GM23338 (cell line): ENCODE measurements around the gene AGXT2. TPM values are rescaled to one million over a fixed set of nuclear protein-coding genes. Genes with fewer than 3 reads are reported as not detected.

ENCODE experiments used
- ATAC-seq: fragments of 200-7000 bp; cut with Tn5 transposase; 3 replicates; pipeline ENCODE4 v1.9.1; 2020
- DNase-seq: peaks from one replicate; pipeline ENCODE4 v3.0.0-alpha.2; 2015; ENCODE audit warnings: low spot score
- H2AFZ ChIP-seq: fragments of 200-600 bp; sonication (generic); 2 replicates; pipeline ENCODE4 v1.8.0; 2016; ENCODE audit warnings: antibody characterized with exemption, mild to moderate bottlenecking, moderate library complexity
- H3F3A ChIP-seq: fragments of 200-600 bp; sonication (generic); replicated peaks from 2 replicates; pipeline ENCODE4 v1.8.0; 2017; ENCODE audit warnings: antibody characterized with exemption, mixed run types, low read depth
- H3K27ac ChIP-seq: fragments of 200-600 bp; sonication (generic); 2 replicates; pipeline ENCODE4 v1.6.1; 2016; ENCODE audit warnings: low read depth
- H3K27me3 ChIP-seq: fragments of 200-600 bp; sonication (generic); 2 replicates; pipeline ENCODE4 v1.8.0; 2016; ENCODE audit warnings: mild to moderate bottlenecking, mixed run types, moderate library complexity; ENCODE audit not compliant: insufficient read depth
- H3K36me3 ChIP-seq: fragments of 200-600 bp; sonication (generic); 2 replicates; pipeline ENCODE4 v1.8.0; 2016; ENCODE audit warnings: mild to moderate bottlenecking; ENCODE audit not compliant: insufficient read depth
- H3K4me1 ChIP-seq: fragments of 200-600 bp; sonication (generic); 2 replicates; pipeline ENCODE4 v1.8.0; 2016; ENCODE audit warnings: mild to moderate bottlenecking, moderate library complexity; ENCODE audit not compliant: insufficient read depth
- H3K4me2 ChIP-seq: fragments of 200-600 bp; sonication (generic); 2 replicates; pipeline ENCODE4 v1.7.1; 2017; ENCODE audit warnings: mixed run types
- H3K4me3 ChIP-seq: fragments of 200-600 bp; sonication (generic); 2 replicates; pipeline ENCODE4 v1.6.1; 2016; ENCODE audit warnings: mixed run types
- H3K79me2 ChIP-seq: fragments of 200-600 bp; sonication (generic); replicated peaks from 2 replicates; pipeline ENCODE4 v1.8.0; 2017; ENCODE audit warnings: mild to moderate bottlenecking; ENCODE audit not compliant: insufficient read depth
- H3K9me2 ChIP-seq: fragments of 200-600 bp; sonication (generic); 2 replicates; pipeline ENCODE4 v1.8.0; 2017; ENCODE audit not compliant: insufficient read depth
- H4K20me1 ChIP-seq: fragments of 200-600 bp; sonication (generic); replicated peaks from 2 replicates; pipeline ENCODE4 v1.8.0; 2017; ENCODE audit warnings: mild to moderate bottlenecking; ENCODE audit not compliant: insufficient read depth
- H3K27ac Mint-ChIP-seq: 2 replicates; pipeline ENCODE4 v1.8.0; 2020; ENCODE audit warnings: inconsistent platforms, mild to moderate bottlenecking, moderate library complexity, mixed read lengths
- H3K27me3 Mint-ChIP-seq: 3 replicates; pipeline ENCODE4 v1.8.0; 2022; ENCODE audit warnings: low read depth, mild to moderate bottlenecking, moderate library complexity, mixed read lengths, inconsistent platforms; ENCODE audit not compliant: insufficient read depth, poor library complexity
- H3K36me3 Mint-ChIP-seq: 3 replicates; pipeline ENCODE4 v1.8.0; 2021; ENCODE audit warnings: low read depth, mild to moderate bottlenecking, inconsistent platforms, moderate library complexity, mixed read lengths
- H3K4me1 Mint-ChIP-seq: 3 replicates; pipeline ENCODE4 v1.8.0; 2020; ENCODE audit warnings: mild to moderate bottlenecking, inconsistent platforms, mixed read lengths
- H3K4me3 Mint-ChIP-seq: 3 replicates; pipeline ENCODE4 v1.8.0; 2021; ENCODE audit warnings: moderate library complexity, mild to moderate bottlenecking, inconsistent platforms, mixed read lengths
- H3K9me3 Mint-ChIP-seq: 3 replicates; pipeline ENCODE4 v1.8.0; 2020; ENCODE audit warnings: moderate library complexity, mild to moderate bottlenecking, inconsistent platforms, mixed read lengths
- CREB1 ChIP-seq: fragments of 250-450 bp; sonication (Bioruptor Pico); IDR thresholded peaks from 2 replicates; pipeline ENCODE4 v1.5.0; 2020; ENCODE audit warnings: low read depth, mild to moderate bottlenecking, moderate library complexity
- CTCF ChIP-seq, 2 experiments: fragments of 200-600 bp in 1 of 2; sonication (generic) in 1 of 2; conservative IDR thresholded peaks; 2 replicates each; pipeline versions ENCODE4 v1.5.1 to v1.6.1; 2016 to 2017; ENCODE audit warnings: antibody characterized with exemption in 2 of 2, low read depth in 2 of 2, mild to moderate bottlenecking in 2 of 2, moderate library complexity in 1 of 2
- EZH2phosphoT487 ChIP-seq: fragments of 200-600 bp; sonication (generic); IDR thresholded peaks from one replicate; pipeline ENCODE4 v1.8.1; 2018; ENCODE audit warnings: antibody characterized with exemption; ENCODE audit not compliant: unreplicated experiment
- JUNB ChIP-seq: IDR thresholded peaks from one replicate; pipeline ENCODE4 v1.6.1; 2016; ENCODE audit warnings: antibody characterized with exemption; ENCODE audit not compliant: unreplicated experiment
- NANOG ChIP-seq: IDR thresholded peaks from 2 replicates; pipeline ENCODE4 v1.6.1; 2016; ENCODE audit warnings: antibody characterized with exemption, borderline replicate concordance
- POLR2AphosphoS5 ChIP-seq: IDR thresholded peaks from 2 replicates; pipeline ENCODE4 v1.6.1; 2016; ENCODE audit warnings: antibody characterized with exemption, low read depth
- REST ChIP-seq: IDR thresholded peaks from one replicate; pipeline ENCODE4 v1.6.1; 2018; ENCODE audit warnings: antibody characterized with exemption; ENCODE audit not compliant: unreplicated experiment
- STAT1 ChIP-seq: IDR thresholded peaks from one replicate; pipeline ENCODE4 v1.6.1; 2016; ENCODE audit warnings: antibody characterized with exemption; ENCODE audit not compliant: unreplicated experiment
- ZNF114 ChIP-seq: fragments of 250-450 bp; sonication (Bioruptor Pico); IDR thresholded peaks from 2 replicates; pipeline ENCODE4 v1.5.0; 2020; ENCODE audit warnings: mild to moderate bottlenecking, moderate library complexity
- ZNF462 ChIP-seq: fragments of 250-450 bp; sonication (Bioruptor Pico); IDR thresholded peaks from 2 replicates; pipeline ENCODE4 v1.5.0; 2020; ENCODE audit warnings: mild to moderate bottlenecking, moderate library complexity
- polyA plus RNA-seq: library from polyadenylated mRNA; unstranded; fragments of >200 nt; fragmentation: Nextera tagmentation; extraction: Ambion mirVana; gene quantifications from 2 replicates; pipeline ENCODE4 v1.2.1, GENCODE V29; 2016
- total RNA-seq: library from RNA; depleted of rRNA; stranded (reverse); fragments of >200 nt; shearing (Covaris generic); gene quantifications from 2 replicates; pipeline ENCODE4 v1.2.3, GENCODE V29; 2014

The AGXT2 gene
- total and polyA plus RNA-seq, 2 experiments from 2014 or later: not detected

GRCh38 chr5:35067985-35068384 is 20.2 kb upstream of the AGXT2 start:
- Histone ChIP-seq H3K36me3 (no peaks in the 10 kb centered on the region), H3K4me3 (no peak overlapping the region), H2AFZ (no peak overlapping the region), H4K20me1 (no peaks in the 10 kb centered on the region), H3F3A (no peaks in the 10 kb centered on the region), H3K4me2 (no peak overlapping the region), H3K27me3 (no peaks in the 10 kb centered on the region), H3K4me1 (no peaks in the 10 kb centered on the region), H3K27ac (no peak overlapping the region), H3K79me2 (no peaks in the 10 kb centered on the region), H3K9me2 (no peaks in the 10 kb centered on the region)
- H3K4me3 Mint-ChIP-seq: no peak overlapping the region
- ATAC-seq (no peak), DNase-seq (no peak)
- H3K4me1 Mint-ChIP-seq: no peaks in the 10 kb centered on the region
- H3K27me3 Mint-ChIP-seq: peaks cover 5% of the 10 kb centered on the region
- TF ChIP-seq ZNF114 (CRISPR knock-in tag): no peak
- H3K9me3 Mint-ChIP-seq: no peaks in the 10 kb centered on the region
- H3K27ac Mint-ChIP-seq: no peak overlapping the region
- no peaks in the 10 kb centered on the region for H3K36me3 Mint-ChIP-seq

- no peak overlapping the region for H3K4me3 Mint-ChIP-seq
- TF ChIP-seq ZNF462 (CRISPR knock-in tag) (no peak), JUNB (no peak), EZH2phosphoT487 (no peak), STAT1 (no peak), CREB1 (CRISPR knock-in tag) (no peak), REST (no peak), NANOG (no peak), CTCF (conservative IDR thresholded peaks at IDR 0.05; ENCODE audit: low read depth in 2 of 2) (no peak), POLR2AphosphoS5 (no peak)
These were observed 18.6 kb upstream of the AGXT2 start for GRCh38 chr5:35066260-35066795.

More at GRCh38 chr5:35066260-35066795, 18.6 kb upstream of the AGXT2 start:
- Histone ChIP-seq H3K27ac (no peak overlapping the region), H3F3A (no peaks in the 10 kb centered on the region), H3K4me1 (no peaks in the 10 kb centered on the region), H3K79me2 (no peaks in the 10 kb centered on the region), H3K36me3 (no peaks in the 10 kb centered on the region), H3K4me2 (no peak overlapping the region), H3K27me3 (no peaks in the 10 kb centered on the region), H2AFZ (no peak overlapping the region), H4K20me1 (no peaks in the 10 kb centered on the region), H3K4me3 (no peak overlapping the region), H3K9me2 (no peaks in the 10 kb centered on the region)
- Mint-ChIP-seq H3K9me3 (no peaks in the 10 kb centered on the region), H3K36me3 (no peaks in the 10 kb centered on the region), H3K27me3 (peaks cover 5% of the 10 kb centered on the region), H3K27ac (no peak overlapping the region), H3K4me1 (no peaks in the 10 kb centered on the region)
- ATAC-seq: no peak
- no peak for DNase-seq
